H1 (cell line): ENCODE measurements around the gene LRRC8D. TPM values are rescaled to one million over a fixed set of nuclear protein-coding genes. Genes with fewer than 3 reads are reported as not detected.

ENCODE experiments used
- CTCF ChIA-PET: fragments of 300-600 bp; sonication (Branson Sonifier 250); formaldehyde crosslinking; loops from one replicate; lab custom pipeline; 2021; ENCODE audit not compliant: partially characterized antibody; lab: Charles Lee
- POLR2A ChIA-PET: fragments of 300-600 bp; sonication (Branson Sonifier 250); formaldehyde crosslinking; loops from one replicate; lab custom pipeline; 2021; ENCODE audit warnings: inconsistent platforms; ENCODE audit not compliant: partially characterized antibody; lab: Charles Lee
- DNase-seq, 2 experiments: peaks; one replicate each; pipeline versions ENCODE4 v3.0.0 to v3.0.0-alpha.2; 2010 to 2022; ENCODE audit warnings: low spot score in 2 of 2, low read depth in 1 of 2, mixed read lengths in 1 of 2
- FAIRE-seq: peaks from 2 replicates; lab custom pipeline; 2011; peaks lifted over from hg19 to GRCh38; lab: Jason Lieb, UNC
- H2AFZ ChIP-seq: 2 replicates; pipeline ENCODE4 v1.8.1; 2012; ENCODE audit warnings: low read length, inconsistent platforms
- H2AK5ac ChIP-seq: 2 replicates; pipeline ENCODE4 v1.6.1; 2013; ENCODE audit warnings: low read depth, low read length
- H2BK120ac ChIP-seq: replicated peaks from 2 replicates; pipeline ENCODE3; 2013; ENCODE audit warnings: low read depth, low read length, inconsistent platforms
- H2BK12ac ChIP-seq: 2 replicates; pipeline ENCODE4 v1.6.1; 2013; ENCODE audit warnings: low read depth, low read length
- H2BK15ac ChIP-seq: 2 replicates; pipeline ENCODE4 v1.6.1; 2013; ENCODE audit warnings: low read length
- H2BK20ac ChIP-seq: 2 replicates; pipeline ENCODE4 v1.6.1; 2013; ENCODE audit warnings: low read length
- H2BK5ac ChIP-seq: 2 replicates; pipeline ENCODE4 v1.6.1; 2013; ENCODE audit warnings: low read depth, low read length
- H3K14ac ChIP-seq: 2 replicates; pipeline ENCODE4 v1.6.1; 2013; ENCODE audit warnings: inconsistent platforms; ENCODE audit not compliant: insufficient read length
- H3K18ac ChIP-seq: 2 replicates; pipeline ENCODE4 v1.6.1; 2013; ENCODE audit warnings: low read length; ENCODE audit errors: extremely low read depth
- H3K23ac ChIP-seq: 2 replicates; pipeline ENCODE4 v1.6.1; 2013; ENCODE audit warnings: inconsistent platforms; ENCODE audit not compliant: insufficient read length
- H3K23me2 ChIP-seq: 2 replicates; pipeline ENCODE4 v1.6.1; 2013; ENCODE audit warnings: low read depth, low read length
- H3K27ac ChIP-seq: 2 replicates; pipeline ENCODE4 v1.6.1; 2011; ENCODE audit warnings: low read depth, low read length, inconsistent platforms
- H3K27me3 ChIP-seq, 4 experiments: replicated peaks in 1 of 4; 1 replicate in 1 of 4; 2 replicates in 3 of 4; pipeline versions ENCODE4 v1.6.1 to v1.8.1; 2011 to 2013; ENCODE audit warnings: low read length in 3 of 4, mild to moderate bottlenecking in 3 of 4, inconsistent platforms in 2 of 4, mixed read lengths in 2 of 4, moderate library complexity in 1 of 4; ENCODE audit not compliant: control insufficient read depth in 3 of 4, insufficient read depth in 3 of 4; ENCODE audit errors: extremely low read depth in 1 of 4
- H3K36me3 ChIP-seq, 4 experiments: 2 replicates each; pipeline versions ENCODE4 v1.6.1 to v1.8.1; 2011 to 2013; ENCODE audit warnings: mild to moderate bottlenecking in 4 of 4, low read length in 3 of 4, moderate library complexity in 2 of 4, control low read depth in 1 of 4, inconsistent platforms in 1 of 4; ENCODE audit not compliant: insufficient read depth in 4 of 4, control insufficient read depth in 2 of 4
- H3K4ac ChIP-seq: replicated peaks from 2 replicates; pipeline ENCODE3; 2013; ENCODE audit warnings: low read length, low read depth, mixed read lengths, inconsistent platforms; ENCODE audit not compliant: insufficient read length
- H3K4me1 ChIP-seq, 4 experiments: replicated peaks in 1 of 4; 1 replicate in 1 of 4; 2 replicates in 3 of 4; pipeline versions ENCODE4 v1.6.1 to v1.8.1; 2011 to 2013; ENCODE audit warnings: low read length in 3 of 4, inconsistent platforms in 2 of 4, mixed read lengths in 1 of 4; ENCODE audit not compliant: insufficient read depth in 4 of 4, control insufficient read depth in 3 of 4
- H3K4me2 ChIP-seq, 2 experiments: 2 replicates each; pipeline versions ENCODE4 v1.6.1 to v1.8.1; 2011 to 2013; ENCODE audit warnings: low read depth in 2 of 2, low read length in 2 of 2, control low read depth in 1 of 2, inconsistent platforms in 1 of 2, mild to moderate bottlenecking in 1 of 2; ENCODE audit not compliant: insufficient read depth in 1 of 2
- H3K4me3 ChIP-seq, 4 experiments: fragments of 200-600, 300-600 bp in 1 of 4; sonication (generic), shearing (Covaris generic), sonication (Bioruptor Twin) in 1 of 4; 2 replicates each; pipeline versions ENCODE4 v1.5.1 to v1.8.1; 2011 to 2016; ENCODE audit warnings: low read length in 4 of 4, low read depth in 3 of 4, control low read depth in 2 of 4, inconsistent platforms in 2 of 4, mild to moderate bottlenecking in 2 of 4, mixed read lengths in 1 of 4, moderate library complexity in 1 of 4; ENCODE audit not compliant: insufficient read depth in 2 of 4; ENCODE audit errors: extremely low read depth in 1 of 4
- H3K56ac ChIP-seq: replicated peaks from 2 replicates; pipeline ENCODE3; 2013; ENCODE audit warnings: low read depth, mild to moderate bottlenecking, mixed read lengths, low read length, inconsistent platforms; ENCODE audit not compliant: insufficient read length
- H3K79me1 ChIP-seq: 2 replicates; pipeline ENCODE4 v1.6.1; 2013; ENCODE audit warnings: low read depth, low read length, control low read depth
- H3K79me2 ChIP-seq, 2 experiments: 2 replicates each; pipeline versions ENCODE4 v1.6.1 to v1.8.1; 2012 to 2013; ENCODE audit warnings: low read length in 2 of 2, mild to moderate bottlenecking in 2 of 2, inconsistent platforms in 1 of 2; ENCODE audit not compliant: insufficient read depth in 2 of 2, control insufficient read depth in 1 of 2
- H3K9ac ChIP-seq, 4 experiments: replicated peaks in 1 of 4; 1 replicate in 1 of 4; 2 replicates in 3 of 4; pipeline versions ENCODE4 v1.6.1 to v1.8.1; 2011 to 2013; ENCODE audit warnings: low read depth in 3 of 4, low read length in 3 of 4, control low read depth in 2 of 4, mild to moderate bottlenecking in 2 of 4, moderate library complexity in 2 of 4, inconsistent platforms in 1 of 4; ENCODE audit errors: extremely low read depth in 1 of 4
- H3K9me3 ChIP-seq, 2 experiments: 2 replicates each; pipeline versions ENCODE4 v1.6.1 to v1.8.1; 2012 to 2013; ENCODE audit warnings: mild to moderate bottlenecking in 2 of 2, moderate library complexity in 2 of 2, control low read depth in 1 of 2, inconsistent platforms in 1 of 2, low read depth in 1 of 2, low read length in 1 of 2, mixed read lengths in 1 of 2; ENCODE audit not compliant: insufficient read depth in 2 of 2
- H4K20me1 ChIP-seq, 2 experiments: replicated peaks in 1 of 2; 2 replicates each; pipeline versions ENCODE3 to v1.8.1; 2011 to 2013; ENCODE audit warnings: inconsistent platforms in 2 of 2, low read length in 2 of 2, mild to moderate bottlenecking in 1 of 2; ENCODE audit not compliant: insufficient read depth in 2 of 2, control insufficient read depth in 1 of 2
- H4K5ac ChIP-seq: 2 replicates; pipeline ENCODE4 v1.6.1; 2013; ENCODE audit warnings: low read length, low read depth, mixed read lengths, inconsistent platforms; ENCODE audit not compliant: insufficient read length
- H4K8ac ChIP-seq: 2 replicates; pipeline ENCODE4 v1.8.0; 2013; ENCODE audit warnings: mild to moderate bottlenecking, moderate library complexity, low read length, inconsistent platforms; ENCODE audit not compliant: insufficient read depth; ENCODE audit errors: extremely low read depth
- H4K91ac ChIP-seq: replicated peaks from 2 replicates; pipeline ENCODE3; 2013; ENCODE audit warnings: low read length, mixed read lengths, inconsistent platforms; ENCODE audit not compliant: insufficient read length
- CBX5 ChIP-seq: fragments of 300-800, 300-1000 bp; sonication (generic); IDR thresholded peaks from 2 replicates; pipeline ENCODE4 v1.7.1; 2016; ENCODE audit warnings: antibody characterized with exemption, low read length, low read depth
- CREB1 ChIP-seq: IDR thresholded peaks from 2 replicates; pipeline ENCODE4 v1.6.1; 2012; ENCODE audit warnings: inconsistent platforms
- CTBP2 ChIP-seq: IDR thresholded peaks from 2 replicates; pipeline ENCODE4 v1.7.0; 2011; ENCODE audit warnings: borderline replicate concordance, mild to moderate bottlenecking, moderate library complexity, mixed read lengths, low read length; ENCODE audit not compliant: insufficient read depth, insufficient read length
- GABPA ChIP-seq: IDR thresholded peaks from 2 replicates; pipeline ENCODE4 v1.6.1; 2011; ENCODE audit warnings: mild to moderate bottlenecking, low read length, moderate library complexity, borderline replicate concordance; ENCODE audit not compliant: insufficient read depth
- HDAC6 ChIP-seq: IDR thresholded peaks from one replicate; pipeline ENCODE4 v1.7.1; 2012; ENCODE audit warnings: low read depth, mild to moderate bottlenecking, inconsistent platforms, low read length, moderate library complexity
- KDM5A ChIP-seq: fragments of 200-600 bp; IDR thresholded peaks from 2 replicates; pipeline ENCODE4 v1.7.1; 2012; ENCODE audit warnings: mild to moderate bottlenecking, low read length, inconsistent platforms, mixed read lengths
- MAFK ChIP-seq: IDR thresholded peaks from 2 replicates; pipeline ENCODE4 v1.6.1; 2012; ENCODE audit warnings: low read depth, mild to moderate bottlenecking, improper control_type of control experiment, low read length
- MAX ChIP-seq: IDR thresholded peaks from 2 replicates; pipeline ENCODE4 v1.6.1; 2012; ENCODE audit warnings: inconsistent platforms
- POLR2A ChIP-seq, 2 experiments: IDR thresholded peaks; 1 replicate in 1 of 2; 2 replicates in 1 of 2; pipeline ENCODE4 v1.6.1; 2011; ENCODE audit warnings: low read depth in 2 of 2, low read length in 2 of 2, mild to moderate bottlenecking in 2 of 2; ENCODE audit errors: control extremely low read depth in 1 of 2
- RXRA ChIP-seq: IDR thresholded peaks from 2 replicates; pipeline ENCODE4 v1.6.1; 2011; ENCODE audit warnings: low read depth, mild to moderate bottlenecking, low read length, moderate library complexity; ENCODE audit not compliant: insufficient read depth
- SIRT6 ChIP-seq: IDR thresholded peaks from one replicate; pipeline ENCODE4 v1.7.1; 2012; ENCODE audit warnings: low read length, inconsistent platforms
- SIX5 ChIP-seq: IDR thresholded peaks from 2 replicates; pipeline ENCODE4 v1.6.1; 2011; ENCODE audit warnings: mild to moderate bottlenecking, low read depth, low read length
- SP4 ChIP-seq: IDR thresholded peaks from 2 replicates; pipeline ENCODE4 v1.6.1; 2012; ENCODE audit warnings: low read length, inconsistent platforms
- TAF1 ChIP-seq: IDR thresholded peaks from 2 replicates; pipeline ENCODE4 v1.6.1; 2011; ENCODE audit warnings: mild to moderate bottlenecking, low read depth, low read length
- TAF7 ChIP-seq: optimal IDR thresholded peaks from 2 replicates; pipeline ENCODE3; 2011; ENCODE audit warnings: low read depth, mild to moderate bottlenecking, inconsistent platforms, low read length, moderate library complexity, borderline replicate concordance
- TBP ChIP-seq: IDR thresholded peaks from 2 replicates; pipeline ENCODE4 v1.6.1; 2011; ENCODE audit warnings: low read depth, low read length, improper control_type of control experiment
- WGBS, 2 experiments: shearing (Covaris generic) in 1 of 2; methylation state at CpG; one replicate each; pipeline versions ENCODE4 v1.1.6 to v1.1.7; 2013 to 2015; ENCODE audit warnings: low lambda C conversion rate in 2 of 2, mixed read lengths in 2 of 2, inconsistent platforms in 1 of 2, low coverage in 1 of 2, missing lambda C conversion rate in 1 of 2; ENCODE audit not compliant: insufficient replicate concordance in 2 of 2, insufficient coverage in 1 of 2, insufficient read length in 1 of 2; ENCODE audit errors: extremely low coverage in 1 of 2, missing lambda C conversion rate in 1 of 2; 5-methylcytosine and 5-hydroxymethylcytosine counted together
- polyA plus RNA-seq, 7 experiments: library from polyadenylated mRNA; depleted of rRNA in 3 of 7; stranded (reverse) in 5 of 7; unstranded in 2 of 7; fragments of >200 nt in 5 of 7; fragments of 200-250 nt in 2 of 7; gene quantifications; 1 replicate in 5 of 7; 2 replicates in 1 of 7; 4 replicates in 1 of 7; pipeline versions ENCODE4 v1.2.1 to v1.2.3, GENCODE V29; 2011 to 2013; ENCODE audit warnings: missing spikeins in 2 of 7, mixed read lengths in 2 of 7
- total RNA-seq: library from RNA; stranded (reverse); fragmentation: NEBNext Ultra II Directional; extraction: Animal tissue kit (Norgen Biotek cat#: 25700); gene quantifications from 2 replicates; pipeline ENCODE4 v1.2.1, GENCODE V29; 2021

Gene LRRC8D
- total and polyA plus RNA-seq, 2 of the 8 experiments (the other 6 are each of a cell fraction or from before 2014, with no cell fraction given): 42.0 to 58.5 TPM

- H3K36me3 ChIP-seq: peaks cover 0 to 11% (median 3%) of the 10 kb centered on the region in 4 experiments; a peak in 3 of 8 replicates
- ChIA-PET CTCF (no interaction called here), POLR2A (no interaction called here)
- H3K23me2 ChIP-seq: peaks cover 2% of the 10 kb centered on the region; the same call in 1 of the 2 replicates
- FAIRE-seq: no peak
- no peak overlapping the region for H3K4me2 ChIP-seq
- H3K27me3 ChIP-seq: no peaks in the 10 kb centered on the region
- no peak overlapping the region for H2AK5ac ChIP-seq
- no peak overlapping the region for H3K23ac ChIP-seq
- no peak overlapping the region for H3K56ac ChIP-seq
- H3K79me1 ChIP-seq: no peaks in the 10 kb centered on the region
- no peak overlapping the region for H2BK120ac ChIP-seq
- peaks cover 4 to 39% of the 10 kb centered on the region in 2 experiments; a peak in 3 of 4 replicates for H3K79me2 ChIP-seq
- H3K18ac ChIP-seq: no peak overlapping the region
- no peak overlapping the region for H3K9ac ChIP-seq
- H3K4me1 ChIP-seq: peaks cover 0 to 7% (median 0%) of the 10 kb centered on the region in 4 experiments; a peak in 1 of 7 replicates
- H2BK15ac ChIP-seq: no peak overlapping the region
- no peak overlapping the region for H2AFZ ChIP-seq
- no peak overlapping the region for H3K14ac ChIP-seq
- H3K4me3 ChIP-seq: no peak overlapping the region
- H4K20me1 ChIP-seq: peaks cover 0 to 5% of the 10 kb centered on the region in 2 experiments
- no peak overlapping the region for H2BK12ac ChIP-seq
- no peak overlapping the region for H3K27ac ChIP-seq
- no peaks in the 10 kb centered on the region for H3K9me3 ChIP-seq
- DNase-seq: no peak
- no peak overlapping the region for H4K8ac ChIP-seq
- no peak overlapping the region for H4K5ac ChIP-seq
- H2BK5ac ChIP-seq: no peak overlapping the region
- no peak overlapping the region for H4K91ac ChIP-seq
- no peak overlapping the region for H2BK20ac ChIP-seq
- WGBS, 2 experiments: 98% methylated on average over 3 of the region's 3 CpGs; no CpG with 5 or more reads in 1 of the 2 experiments
- no peak overlapping the region for H3K4ac ChIP-seq
- no peak for TF ChIP-seq SIRT6
- no peak for TF ChIP-seq KDM5A
- TF ChIP-seq TBP: no peak
- TF ChIP-seq CBX5: no peak
- no peak for TF ChIP-seq RXRA
- no peak for TF ChIP-seq TAF1
- no peak for TF ChIP-seq SP4
- TF ChIP-seq SIX5: no peak
- TF ChIP-seq GABPA: no peak
- no peak for TF ChIP-seq POLR2A (IDR thresholded peaks at IDR 0.05; ENCODE audit: control extremely low read depth in 1 of 2, low read depth in 2 of 2, low read length in 2 of 2)
- TF ChIP-seq CTBP2: no peak
- TF ChIP-seq HDAC6: no peak
- no peak for TF ChIP-seq CREB1
- TF ChIP-seq MAFK: no peak
- no peak for TF ChIP-seq MAX
- TF ChIP-seq TAF7: no peak
These were observed 50.2 kb downstream of the LRRC8D start for GRCh38 chr1:89870998-89871397.
